Stimulated activated CD4-positive, alpha-beta T cell treated with anti-CD3 and anti-CD28 coated beads, Interleukin-1b, Interleukin-23, amount 100 ng/mL, for 4 hours (primary cell): ENCODE data around the gene C16orf74.

Experiments
- DNase-seq, 2 donors: peaks; one replicate each; pipeline ENCODE4 v3.0.0-alpha.2; 2020; ENCODE audit warnings: low read depth in 2 of 2

C16orf74 gene

GRCh38 chr16:85718682-85719081, 32.2 kb downstream of the C16orf74 start:
- no peak for DNase-seq

GRCh38 chr16:85718153-85718477, 32.8 kb downstream of the C16orf74 start:
- no peak for DNase-seq

DNA sequence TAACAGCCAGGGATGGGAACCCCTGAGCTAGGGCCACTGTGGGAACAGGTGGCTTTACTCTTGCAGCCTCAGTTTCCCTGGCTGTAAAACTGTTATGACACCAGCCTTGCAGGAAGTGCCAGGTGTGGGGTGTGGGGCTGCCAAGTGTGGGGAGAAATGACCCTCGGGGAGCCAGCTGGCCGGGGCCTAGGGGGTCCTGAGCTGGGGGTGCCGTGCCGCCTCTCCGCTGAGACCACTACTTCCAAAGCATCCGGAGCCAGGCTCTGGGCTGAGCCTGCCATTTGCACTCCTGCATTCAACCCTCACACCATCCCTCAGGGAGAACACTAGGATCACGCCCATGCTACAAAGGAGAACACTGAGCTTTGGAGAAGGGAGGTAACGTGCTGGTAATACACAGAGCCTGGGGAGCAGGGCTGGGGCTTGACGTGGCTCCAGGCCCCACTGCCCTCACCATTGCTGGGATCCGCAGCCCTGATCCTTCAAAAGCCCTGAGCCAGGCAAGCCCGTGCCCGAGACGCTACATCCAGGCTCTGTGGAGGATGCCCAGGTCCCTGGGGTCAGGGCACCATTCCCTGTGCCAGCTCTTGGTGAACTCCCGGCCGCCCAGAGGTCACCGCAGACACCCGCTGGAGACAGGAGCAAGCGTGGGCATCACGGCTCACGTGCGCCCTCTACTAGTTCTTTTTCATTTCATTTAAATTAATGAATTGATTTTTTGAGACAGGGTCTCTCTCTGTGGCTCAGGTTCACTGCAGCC, 33.3 kb downstream of the C16orf74 start:
- peak; percentile 25 to 52 for DNase-seq

DNA sequence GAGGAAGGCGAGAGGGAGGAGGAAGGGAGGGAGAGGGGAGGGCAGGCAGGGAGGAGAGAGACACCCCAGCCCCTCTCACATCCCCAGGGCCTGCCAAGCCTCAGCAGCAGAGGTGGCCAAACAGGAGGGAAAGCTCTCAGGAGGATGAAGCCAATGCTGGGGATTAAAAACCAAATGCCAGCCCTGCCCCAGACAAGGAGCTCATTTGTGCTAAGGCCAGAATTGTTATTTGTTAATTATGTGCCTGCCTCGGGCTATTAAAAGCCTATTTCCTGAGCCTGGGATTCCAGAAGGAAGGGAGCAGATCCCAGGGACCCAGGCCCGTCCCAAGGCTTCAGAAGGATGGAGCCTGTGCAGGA, 34.2 kb downstream of the C16orf74 start:
- no peak for DNase-seq

- DNase-seq = no peak
Measured at GRCh38 chr16:85716022-85716679, 34.7 kb downstream of the C16orf74 start.

- no peak for DNase-seq
Measured at GRCh38 chr16:85715169-85716021, 35.5 kb downstream of the C16orf74 start.

- no peak for DNase-seq
Measured at GRCh38 chr16:85712801-85713200, 38.1 kb downstream of the C16orf74 start.

GRCh38 chr16:85711982-85712587, 38.8 kb downstream of the C16orf74 start:
- no peak for DNase-seq

GRCh38 chr16:85710732-85711131, 40.2 kb downstream of the C16orf74 start:
- no peak for DNase-seq

DNA sequence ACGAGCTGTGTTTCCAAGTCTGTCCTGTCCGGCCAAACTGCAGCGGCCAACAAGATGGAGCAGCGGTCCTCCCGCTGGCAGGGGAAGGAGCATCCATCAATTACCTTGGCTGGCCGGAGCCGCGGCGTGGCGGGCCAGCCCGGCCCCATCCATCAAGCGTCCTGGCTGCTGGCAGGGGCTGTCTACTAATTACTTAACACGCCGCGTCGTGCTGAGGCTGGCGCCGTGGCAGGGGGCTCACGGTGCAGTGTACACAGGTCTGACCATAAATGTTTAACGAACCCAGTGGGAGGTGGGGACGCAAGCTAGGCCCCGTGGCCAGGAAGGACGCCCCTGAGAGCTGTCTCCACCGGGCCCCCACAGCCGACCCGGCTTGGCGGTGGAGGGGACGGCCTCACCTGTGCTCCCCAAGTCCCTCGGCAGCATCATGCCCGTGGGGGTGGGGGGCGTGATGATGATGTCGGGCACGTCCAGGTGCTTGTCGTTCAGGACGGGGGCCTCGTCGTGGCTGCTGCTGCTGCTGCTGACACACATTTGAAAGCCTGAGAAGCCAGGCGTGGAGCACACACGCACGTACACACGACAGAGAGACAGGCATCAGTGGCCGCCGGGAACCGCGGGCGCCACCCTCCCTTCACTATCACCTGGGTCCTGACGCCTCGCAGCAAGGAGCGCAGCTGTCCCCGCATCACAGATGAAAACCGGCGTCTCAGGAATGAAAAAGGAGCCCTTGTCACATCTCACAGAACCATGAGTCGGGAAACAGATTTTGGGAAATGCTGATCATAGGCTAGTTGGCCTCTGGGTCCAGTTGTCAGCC, 40.9 kb downstream of the C16orf74 start:
- no peak for DNase-seq

GRCh38 chr16:85708338-85708737, 42.6 kb downstream of the C16orf74 start:
- no peak for DNase-seq

DNA sequence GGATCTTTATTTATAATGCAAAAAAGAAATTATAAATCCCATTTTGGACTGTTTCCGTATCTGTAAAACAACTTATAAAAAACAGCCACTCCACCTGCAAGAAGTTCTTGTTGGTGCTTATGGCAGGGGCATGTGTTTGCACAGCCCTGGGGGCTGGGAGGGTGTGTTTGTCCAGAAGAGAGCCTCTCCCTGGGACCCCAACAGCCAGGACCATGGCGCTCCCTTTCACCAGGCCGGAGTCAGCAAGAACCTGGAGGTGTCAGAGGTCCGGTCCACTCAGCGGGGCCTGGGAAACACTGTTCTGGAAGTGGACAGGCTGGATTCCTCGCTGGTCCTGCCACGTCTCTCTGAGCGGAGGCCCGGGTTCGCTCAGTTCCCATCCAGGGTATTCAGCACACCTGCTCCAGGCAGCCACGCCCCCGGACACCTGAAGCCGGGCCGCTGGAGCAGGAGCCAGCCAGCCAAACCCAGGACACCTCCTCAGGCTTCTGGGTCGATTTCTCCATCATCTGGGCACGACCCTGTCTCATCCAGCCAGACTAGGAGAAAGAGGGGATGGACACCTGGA, 43.3 kb downstream of the C16orf74 start:
- no peak for DNase-seq

GRCh38 chr16:85706449-85707034, 44.4 kb downstream of the C16orf74 start:
- DNase-seq = no peak

DNA sequence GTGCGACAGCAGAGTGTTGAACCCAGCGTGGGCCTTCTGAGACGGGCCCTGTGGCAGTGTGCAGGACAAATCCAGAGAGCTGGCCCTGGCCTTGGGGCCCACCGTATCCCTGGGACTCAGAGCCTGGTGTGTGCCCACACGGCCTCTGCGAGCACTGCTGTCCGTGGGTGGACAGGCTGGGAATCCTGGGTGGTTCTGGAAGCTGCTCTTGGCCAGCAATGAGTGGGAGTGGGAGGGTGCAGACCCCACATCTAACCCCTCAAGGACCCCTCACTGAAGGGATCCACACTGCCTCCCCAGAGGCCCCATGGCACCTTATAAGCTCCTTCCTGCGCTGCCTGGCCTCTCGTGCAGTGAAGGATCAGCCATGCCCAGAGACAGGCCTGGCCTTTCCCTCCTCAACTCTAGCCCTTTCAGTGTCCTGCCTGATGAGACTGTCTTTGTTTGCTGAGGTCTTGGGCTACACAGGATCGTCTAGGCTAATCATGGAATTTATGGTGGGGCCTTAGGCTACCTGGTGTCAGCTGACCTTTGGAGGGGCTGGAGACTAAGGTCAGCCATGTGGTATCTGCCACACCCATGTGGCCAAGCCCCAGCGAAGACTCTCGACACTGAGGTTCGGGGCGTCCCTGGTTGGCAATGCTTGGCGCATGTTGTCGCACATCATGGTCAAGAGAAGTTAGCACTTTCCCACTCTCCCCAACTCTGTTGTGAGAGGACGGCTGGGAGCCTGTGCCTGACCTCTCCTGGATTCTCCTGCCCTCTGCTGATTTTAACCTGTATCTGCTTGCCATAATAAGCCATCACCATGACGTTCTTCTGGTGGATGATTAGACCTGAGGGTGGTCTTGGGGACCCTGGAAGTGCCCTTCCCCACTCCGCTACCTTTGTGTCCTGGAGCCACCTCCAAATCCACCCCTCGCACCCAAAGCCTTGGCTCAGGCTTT, 45.7 kb downstream of the C16orf74 start:
- DNase-seq = no peak

GRCh38 chr16:85704011-85704410, 46.9 kb downstream of the C16orf74 start:
- DNase-seq = no peak

DNA sequence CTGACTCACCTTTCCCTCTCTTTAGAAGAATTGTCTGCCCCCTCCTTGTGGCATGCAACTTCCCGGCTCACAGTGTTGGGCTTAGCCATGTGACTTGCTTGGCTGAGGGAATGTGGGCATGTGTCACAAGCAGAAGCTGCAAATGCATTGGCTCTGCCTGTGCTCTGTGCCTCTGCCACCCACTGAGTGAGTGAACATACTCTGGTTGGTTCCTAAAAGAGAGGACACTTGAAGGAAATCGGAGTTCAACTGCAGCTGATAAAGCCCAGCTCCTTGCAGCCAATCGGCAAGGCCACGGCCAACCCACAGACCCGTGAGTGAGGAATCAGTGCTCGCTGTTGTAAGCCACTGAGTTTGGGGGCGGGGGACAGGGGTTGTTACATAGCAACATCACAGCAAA, 51.3 kb downstream of the C16orf74 start:
- DNase-seq = no peak

GRCh38 chr16:85698935-85699558, 51.8 kb downstream of the C16orf74 start:
- DNase-seq = no peak

- DNase-seq = no peak
Measured at GRCh38 chr16:85698459-85698891, 52.4 kb downstream of the C16orf74 start.

DNA sequence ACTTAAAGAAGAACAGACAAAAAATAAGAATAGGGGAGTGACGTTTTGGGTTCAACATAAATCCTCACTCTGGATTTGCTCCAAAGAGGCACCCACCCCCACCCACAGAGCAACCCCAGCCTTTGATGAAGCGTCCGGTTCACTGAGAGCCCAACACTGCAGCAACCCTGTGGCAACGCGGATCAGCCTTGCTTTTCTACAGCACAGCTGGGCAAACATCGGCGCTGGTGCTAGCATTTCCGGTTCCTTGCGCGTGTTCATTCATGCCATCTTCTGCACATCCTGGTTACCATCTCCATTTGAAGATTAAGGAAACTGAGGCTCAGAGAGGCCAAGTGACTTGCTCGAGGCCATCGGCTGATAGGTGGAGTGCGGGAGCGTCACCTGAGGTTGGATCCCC, 53.5 kb downstream of the C16orf74 start:
- DNase-seq = no peak
